Measurements from ENCODE around the gene EXOC4. TPM values are rescaled to one million over a fixed set of nuclear protein-coding genes. Genes with fewer than 3 reads are reported as not detected.

EXOC4 gene
- total RNA-seq, 1 donor from 2014 or later = 103 TPM

GRCh38 chr7:133912916-133913697, 660.2 kb downstream of the EXOC4 start:
- no peak for DNase-seq (ENCODE audit: low read depth, low spot score)

- DNase-seq (ENCODE audit: low read depth, low spot score) = no peak
Observed at GRCh38 chr7:133916621-133917020, 663.7 kb downstream of the EXOC4 start.

- DNase-seq (ENCODE audit: low read depth, low spot score) = no peak
Observed at GRCh38 chr7:133919810-133920209, 666.9 kb downstream of the EXOC4 start.

- no peak for DNase-seq (ENCODE audit: low read depth, low spot score)
Observed at GRCh38 chr7:133921635-133922182, 668.8 kb downstream of the EXOC4 start.

- DNase-seq (ENCODE audit: low read depth, low spot score) = no peak
Observed at GRCh38 chr7:133923974-133924373, 671.1 kb downstream of the EXOC4 start.

GRCh38 chr7:133931053-133931452, 678.2 kb downstream of the EXOC4 start:
- no peak for DNase-seq (ENCODE audit: low read depth, low spot score)

- no peak for DNase-seq (ENCODE audit: low read depth, low spot score)
Observed at GRCh38 chr7:133932591-133932990, 679.7 kb downstream of the EXOC4 start.

GRCh38 chr7:133934262-133934976, 681.5 kb downstream of the EXOC4 start:
- no peak for DNase-seq (ENCODE audit: low read depth, low spot score)

- DNase-seq (ENCODE audit: low read depth, low spot score) = no peak
Observed at GRCh38 chr7:133934977-133935330, 682.1 kb downstream of the EXOC4 start.

- DNase-seq (ENCODE audit: low read depth, low spot score) = no peak
Observed at GRCh38 chr7:133936074-133936473, 683.2 kb downstream of the EXOC4 start.

- DNase-seq (ENCODE audit: low read depth, low spot score) = no peak
Observed at GRCh38 chr7:133937786-133938185, 684.9 kb downstream of the EXOC4 start.

- no peak for DNase-seq (ENCODE audit: low read depth, low spot score)
Observed at GRCh38 chr7:133940368-133940767, 687.5 kb downstream of the EXOC4 start.

GRCh38 chr7:133941496-133941895, 688.6 kb downstream of the EXOC4 start:
- no peak for DNase-seq (ENCODE audit: low read depth, low spot score)

GRCh38 chr7:133945497-133945896, 692.6 kb downstream of the EXOC4 start:
- no peak for DNase-seq (ENCODE audit: low read depth, low spot score)

- no peak for DNase-seq (ENCODE audit: low read depth, low spot score)
Observed at GRCh38 chr7:133947458-133948254, 694.8 kb downstream of the EXOC4 start.

GRCh38 chr7:133948588-133948987, 695.7 kb downstream of the EXOC4 start:
- DNase-seq (ENCODE audit: low read depth, low spot score) = no peak

- no peak for DNase-seq (ENCODE audit: low read depth, low spot score)
Observed at GRCh38 chr7:133950855-133951254, 698.0 kb downstream of the EXOC4 start.

- no peak for DNase-seq (ENCODE audit: low read depth, low spot score)
Observed at GRCh38 chr7:133955208-133955607, 702.3 kb downstream of the EXOC4 start.

GRCh38 chr7:133957845-133958244, 705.0 kb downstream of the EXOC4 start:
- no peak for DNase-seq (ENCODE audit: low read depth, low spot score)

- no peak for DNase-seq (ENCODE audit: low read depth, low spot score)
Observed at GRCh38 chr7:133958822-133959221, 705.9 kb downstream of the EXOC4 start.

GRCh38 chr7:133959505-133959904, 706.6 kb downstream of the EXOC4 start:
- no peak for DNase-seq (ENCODE audit: low read depth, low spot score)

- no peak for DNase-seq (ENCODE audit: low read depth, low spot score)
Observed at GRCh38 chr7:133961724-133962123, 708.8 kb downstream of the EXOC4 start.
